Measurements from ENCODE around the gene C2CD4A. TPM values are rescaled to one million over a fixed set of nuclear protein-coding genes. Genes with fewer than 3 reads are reported as not detected.

C2CD4A gene
- total and polyA plus RNA-seq, 10 of the 15 experiments (the other 5 are each of a cell fraction or from before 2014, with no cell fraction given), result not detected

DNA sequence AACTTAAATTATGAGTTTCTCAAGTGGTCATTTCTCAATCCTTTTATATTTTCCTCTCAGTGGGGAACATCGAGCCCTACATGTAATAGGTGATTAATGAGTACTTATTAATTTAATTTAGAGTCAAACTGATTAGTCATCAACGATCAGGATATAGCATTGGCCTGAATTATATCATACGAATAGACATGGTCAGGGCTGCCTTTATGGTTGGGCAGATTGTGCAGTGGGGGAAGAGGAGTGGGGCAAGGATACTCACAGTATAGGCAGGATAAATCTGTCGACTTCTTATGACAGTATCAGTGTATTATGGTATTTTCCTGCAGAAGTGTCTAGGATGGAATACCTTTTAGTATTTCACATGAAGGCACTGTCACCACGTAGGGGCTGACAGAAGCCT, 27.0 kb downstream of the C2CD4A start:
- POLR2A ChIA-PET, result no interaction called here
- intact Hi-C loops (cut with micrococcal nuclease; ENCODE audit: unreplicated experiment), result no loop called here
- BruUV-seq (replicated peaks), result no TSS peak
- RAD21 ChIA-PET (ENCODE audit: unreplicated experiment), result no interaction called here
- no peak for DNase-seq (ENCODE audit: low read depth, low spot score)
- TF ChIP-seq, protein P1, sequence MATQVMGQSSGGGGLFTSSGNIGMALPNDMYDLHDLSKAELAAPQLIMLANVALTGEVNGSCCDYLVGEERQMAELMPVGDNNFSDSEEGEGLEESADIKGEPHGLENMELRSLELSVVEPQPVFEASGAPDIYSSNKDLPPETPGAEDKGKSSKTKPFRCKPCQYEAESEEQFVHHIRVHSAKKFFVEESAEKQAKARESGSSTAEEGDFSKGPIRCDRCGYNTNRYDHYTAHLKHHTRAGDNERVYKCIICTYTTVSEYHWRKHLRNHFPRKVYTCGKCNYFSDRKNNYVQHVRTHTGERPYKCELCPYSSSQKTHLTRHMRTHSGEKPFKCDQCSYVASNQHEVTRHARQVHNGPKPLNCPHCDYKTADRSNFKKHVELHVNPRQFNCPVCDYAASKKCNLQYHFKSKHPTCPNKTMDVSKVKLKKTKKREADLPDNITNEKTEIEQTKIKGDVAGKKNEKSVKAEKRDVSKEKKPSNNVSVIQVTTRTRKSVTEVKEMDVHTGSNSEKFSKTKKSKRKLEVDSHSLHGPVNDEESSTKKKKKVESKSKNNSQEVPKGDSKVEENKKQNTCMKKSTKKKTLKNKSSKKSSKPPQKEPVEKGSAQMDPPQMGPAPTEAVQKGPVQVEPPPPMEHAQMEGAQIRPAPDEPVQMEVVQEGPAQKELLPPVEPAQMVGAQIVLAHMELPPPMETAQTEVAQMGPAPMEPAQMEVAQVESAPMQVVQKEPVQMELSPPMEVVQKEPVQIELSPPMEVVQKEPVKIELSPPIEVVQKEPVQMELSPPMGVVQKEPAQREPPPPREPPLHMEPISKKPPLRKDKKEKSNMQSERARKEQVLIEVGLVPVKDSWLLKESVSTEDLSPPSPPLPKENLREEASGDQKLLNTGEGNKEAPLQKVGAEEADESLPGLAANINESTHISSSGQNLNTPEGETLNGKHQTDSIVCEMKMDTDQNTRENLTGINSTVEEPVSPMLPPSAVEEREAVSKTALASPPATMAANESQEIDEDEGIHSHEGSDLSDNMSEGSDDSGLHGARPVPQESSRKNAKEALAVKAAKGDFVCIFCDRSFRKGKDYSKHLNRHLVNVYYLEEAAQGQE (IDR thresholded peaks at IDR 0.05; ENCODE audit: low read depth, low read length), result no peak
- TF ChIP-seq, protein P2, sequence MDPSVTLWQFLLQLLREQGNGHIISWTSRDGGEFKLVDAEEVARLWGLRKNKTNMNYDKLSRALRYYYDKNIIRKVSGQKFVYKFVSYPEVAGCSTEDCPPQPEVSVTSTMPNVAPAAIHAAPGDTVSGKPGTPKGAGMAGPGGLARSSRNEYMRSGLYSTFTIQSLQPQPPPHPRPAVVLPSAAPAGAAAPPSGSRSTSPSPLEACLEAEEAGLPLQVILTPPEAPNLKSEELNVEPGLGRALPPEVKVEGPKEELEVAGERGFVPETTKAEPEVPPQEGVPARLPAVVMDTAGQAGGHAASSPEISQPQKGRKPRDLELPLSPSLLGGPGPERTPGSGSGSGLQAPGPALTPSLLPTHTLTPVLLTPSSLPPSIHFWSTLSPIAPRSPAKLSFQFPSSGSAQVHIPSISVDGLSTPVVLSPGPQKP (IDR thresholded peaks at IDR 0.05; ENCODE audit: low read depth, low read length), result no peak
- no peak for TF ChIP-seq FOS (IDR thresholded peaks at IDR 0.05; ENCODE audit: borderline replicate concordance, extremely low read depth, insufficient read length)
- TF ChIP-seq TBL1XR1 (IDR thresholded peaks at IDR 0.05; ENCODE audit: low read depth, low read length), result no peak
- TF ChIP-seq, protein P3, sequence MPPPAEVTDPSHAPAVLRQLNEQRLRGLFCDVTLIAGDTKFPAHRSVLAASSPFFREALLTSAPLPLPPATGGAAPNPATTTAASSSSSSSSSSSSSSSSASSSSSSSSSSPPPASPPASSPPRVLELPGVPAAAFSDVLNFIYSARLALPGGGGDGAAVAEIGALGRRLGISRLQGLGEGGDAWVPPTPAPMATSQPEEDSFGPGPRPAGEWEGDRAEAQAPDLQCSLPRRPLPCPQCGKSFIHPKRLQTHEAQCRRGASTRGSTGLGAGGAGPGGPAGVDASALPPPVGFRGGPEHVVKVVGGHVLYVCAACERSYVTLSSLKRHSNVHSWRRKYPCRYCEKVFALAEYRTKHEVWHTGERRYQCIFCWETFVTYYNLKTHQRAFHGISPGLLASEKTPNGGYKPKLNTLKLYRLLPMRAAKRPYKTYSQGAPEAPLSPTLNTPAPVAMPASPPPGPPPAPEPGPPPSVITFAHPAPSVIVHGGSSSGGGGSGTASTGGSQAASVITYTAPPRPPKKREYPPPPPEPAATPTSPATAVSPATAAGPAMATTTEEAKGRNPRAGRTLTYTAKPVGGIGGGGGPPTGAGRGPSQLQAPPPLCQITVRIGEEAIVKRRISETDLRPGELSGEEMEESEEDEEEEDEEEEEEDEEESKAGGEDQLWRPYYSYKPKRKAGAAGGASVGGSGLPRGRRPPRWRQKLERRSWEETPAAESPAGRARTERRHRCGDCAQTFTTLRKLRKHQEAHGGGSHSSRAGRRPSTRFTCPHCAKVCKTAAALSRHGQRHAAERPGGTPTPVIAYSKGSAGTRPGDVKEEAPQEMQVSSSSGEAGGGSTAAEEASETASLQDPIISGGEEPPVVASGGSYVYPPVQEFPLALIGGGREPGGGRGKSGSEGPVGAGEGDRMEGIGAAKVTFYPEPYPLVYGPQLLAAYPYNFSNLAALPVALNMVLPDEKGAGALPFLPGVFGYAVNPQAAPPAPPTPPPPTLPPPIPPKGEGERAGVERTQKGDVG (CRISPR knock-in tag; IDR thresholded peaks at IDR 0.05), result no peak
- WGBS (ENCODE audit: insufficient coverage, insufficient replicate concordance, low lambda C conversion rate, missing lambda C conversion rate), result 25% methylated on average over 5 of the region's 5 CpGs
- Histone ChIP-seq H3K4me2 (ENCODE audit: control insufficient read depth, insufficient read depth) (no peak overlapping the region), H3K9me3 (replicated peaks; ENCODE audit: control insufficient read depth, insufficient read depth, low read length) (no peaks in the 10 kb centered on the region), H3K4me1 (ENCODE audit: control insufficient read depth, insufficient read depth, low read length) (no peaks in the 10 kb centered on the region), H4K20me1 (ENCODE audit: control insufficient read depth, insufficient read depth) (no peaks in the 10 kb centered on the region), H3K36me3 (ENCODE audit: control insufficient read depth in 2 of 2, insufficient read depth in 2 of 2, low read length in 1 of 2) (no peaks in the 10 kb centered on the region), H3K27ac (ENCODE audit: control insufficient read depth, insufficient read depth) (no peak overlapping the region), H3K4me3 (no peak overlapping the region), H3K9ac (ENCODE audit: control insufficient read depth, insufficient read depth, low read length) (no peak overlapping the region), H2AFZ (ENCODE audit: control insufficient read depth, low read depth, low read length) (no peak overlapping the region), H3K79me2 (ENCODE audit: control insufficient read depth, insufficient read depth, low read length) (no peaks in the 10 kb centered on the region), H3K27me3 (replicated peaks in 1 of 2; ENCODE audit: control insufficient read depth in 2 of 2, insufficient read depth in 2 of 2, low read length in 1 of 2) (peaks cover 0 to 2% of the 10 kb centered on the region in 2 experiments; a peak in 1 of 4 replicates)
- FAIRE-seq, result no peak
- in situ Hi-C loops (cut with MboI), result no loop called here
- CTCF ChIA-PET, result no interaction called here
- no peak for ATAC-seq
- SMC1A ChIA-PET (ENCODE audit: uncharacterized antibody, unreplicated experiment), result no interaction called here

Data from GM12878 (cell line).